Activated CD8-positive, alpha-beta memory T cell treated with anti-CD3 and anti-CD28 coated beads, Interleukin-2, amount 50 U/mL, for 24 hours (primary cell): ENCODE data around the gene RRAGC.

Source experiments
- DNase-seq: peaks from one replicate; pipeline ENCODE4 v3.0.0-alpha.2; 2020; ENCODE audit errors: extremely low read depth

Gene RRAGC, protein sequence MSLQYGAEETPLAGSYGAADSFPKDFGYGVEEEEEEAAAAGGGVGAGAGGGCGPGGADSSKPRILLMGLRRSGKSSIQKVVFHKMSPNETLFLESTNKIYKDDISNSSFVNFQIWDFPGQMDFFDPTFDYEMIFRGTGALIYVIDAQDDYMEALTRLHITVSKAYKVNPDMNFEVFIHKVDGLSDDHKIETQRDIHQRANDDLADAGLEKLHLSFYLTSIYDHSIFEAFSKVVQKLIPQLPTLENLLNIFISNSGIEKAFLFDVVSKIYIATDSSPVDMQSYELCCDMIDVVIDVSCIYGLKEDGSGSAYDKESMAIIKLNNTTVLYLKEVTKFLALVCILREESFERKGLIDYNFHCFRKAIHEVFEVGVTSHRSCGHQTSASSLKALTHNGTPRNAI

DNA sequence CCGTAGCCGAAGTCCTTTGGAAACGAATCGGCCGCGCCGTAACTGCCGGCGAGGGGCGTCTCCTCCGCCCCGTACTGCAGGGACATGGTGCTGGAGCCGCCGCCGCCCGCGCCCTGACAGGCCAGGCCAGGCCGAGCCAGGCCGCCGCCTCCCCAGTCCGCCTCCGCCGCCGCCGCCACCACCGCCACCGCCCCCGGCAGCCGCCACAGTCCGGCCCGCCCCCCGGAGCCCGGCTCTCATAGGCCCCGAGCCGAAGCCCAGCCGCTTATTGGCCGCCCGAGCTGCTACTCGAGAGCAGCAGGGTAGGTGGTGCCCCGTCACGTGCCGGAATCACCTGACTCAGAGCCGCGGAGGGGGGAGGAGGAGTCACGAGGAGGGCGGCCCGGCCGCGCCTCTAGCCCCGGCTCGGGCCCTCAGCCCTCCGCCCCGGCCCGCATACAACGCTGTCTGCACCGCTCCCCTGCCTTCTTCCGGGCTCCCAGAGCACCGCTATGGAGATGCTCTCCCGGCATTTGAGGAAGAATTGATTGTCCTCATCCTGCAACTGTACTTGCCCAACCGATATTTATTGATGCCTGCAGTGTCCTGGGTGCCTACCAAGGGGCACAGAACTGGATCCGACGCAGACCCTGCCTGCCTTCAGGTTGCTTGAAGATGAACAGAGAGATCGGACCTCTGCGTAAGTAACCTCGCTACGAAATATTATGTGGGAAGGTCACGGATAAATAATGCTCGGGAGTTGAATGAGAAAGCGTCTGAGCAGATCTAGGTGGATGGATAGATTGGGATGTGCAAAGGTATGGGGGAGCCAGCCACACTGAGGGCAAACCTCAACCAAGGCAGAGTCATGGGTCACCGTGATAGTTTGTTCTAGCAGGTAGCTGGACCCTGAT lies at the start of gene RRAGC:
Gene RRAGC (minus strand): TSS at position 212 of the 893 bp plus-strand sequence. CDS start 126 bp downstream, at position 86.
- peak; percentile 95 for DNase-seq

DNA sequence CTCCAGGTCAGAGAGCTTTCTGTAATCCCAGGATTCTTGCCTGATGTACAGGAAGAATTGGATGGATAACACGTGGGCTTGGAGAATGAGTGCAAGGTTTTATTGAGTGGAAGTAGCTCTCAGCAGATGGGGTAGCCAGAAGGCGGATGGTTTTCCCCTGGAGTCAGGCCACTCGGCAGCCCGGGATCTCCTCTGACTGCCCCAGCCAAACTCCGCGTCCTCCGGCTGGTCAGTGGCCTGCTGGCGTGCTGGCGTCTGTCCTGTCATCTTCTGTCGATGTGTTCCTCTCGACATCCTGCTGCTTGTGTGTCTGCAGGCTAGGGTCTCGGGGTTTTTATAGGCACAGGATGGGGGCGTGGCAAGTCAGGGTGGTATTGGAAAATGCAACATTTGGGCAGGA lies 49.2 kb upstream of the RRAGC start:
- no peak for DNase-seq

DNA sequence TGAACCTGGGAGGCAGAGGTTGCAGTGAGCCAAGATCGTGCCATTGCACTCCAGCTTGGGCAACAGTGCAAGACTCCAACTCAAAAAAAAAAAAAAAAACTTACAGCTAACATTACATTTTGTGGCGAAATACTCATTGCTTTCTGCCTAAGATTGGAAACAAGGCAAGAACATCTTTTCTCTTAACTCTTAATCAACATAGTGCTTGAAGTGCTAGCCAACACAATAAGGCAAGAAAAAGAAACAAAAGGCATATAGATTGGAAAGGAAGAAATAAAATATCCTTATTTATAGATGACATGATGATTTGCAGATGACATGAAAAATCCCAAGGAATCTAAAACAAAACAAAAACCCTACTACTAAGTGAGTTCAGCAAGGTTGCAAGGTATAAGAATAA lies 46.4 kb upstream of the RRAGC start:
- no peak for DNase-seq

DNA sequence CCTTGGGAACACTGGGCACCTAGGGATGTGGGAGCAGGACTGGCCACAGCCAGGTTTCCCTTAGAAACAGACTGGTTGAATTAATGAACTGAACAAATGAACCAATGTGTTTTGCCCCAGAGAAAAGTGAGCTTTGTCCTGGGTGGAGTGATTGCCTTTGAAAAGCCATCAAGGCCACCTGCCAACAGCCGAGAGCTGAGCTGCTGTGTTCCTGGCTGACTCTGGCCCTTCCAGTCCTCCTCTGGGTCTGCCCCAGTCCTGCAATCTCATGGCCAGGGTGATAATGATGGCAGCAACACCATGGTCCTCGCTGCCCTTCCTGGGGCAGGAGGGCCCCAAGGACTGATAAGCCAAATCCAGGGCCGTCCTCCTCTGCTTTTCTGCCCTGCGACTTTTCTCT lies 40.0 kb upstream of the RRAGC start:
- no peak for DNase-seq

DNA sequence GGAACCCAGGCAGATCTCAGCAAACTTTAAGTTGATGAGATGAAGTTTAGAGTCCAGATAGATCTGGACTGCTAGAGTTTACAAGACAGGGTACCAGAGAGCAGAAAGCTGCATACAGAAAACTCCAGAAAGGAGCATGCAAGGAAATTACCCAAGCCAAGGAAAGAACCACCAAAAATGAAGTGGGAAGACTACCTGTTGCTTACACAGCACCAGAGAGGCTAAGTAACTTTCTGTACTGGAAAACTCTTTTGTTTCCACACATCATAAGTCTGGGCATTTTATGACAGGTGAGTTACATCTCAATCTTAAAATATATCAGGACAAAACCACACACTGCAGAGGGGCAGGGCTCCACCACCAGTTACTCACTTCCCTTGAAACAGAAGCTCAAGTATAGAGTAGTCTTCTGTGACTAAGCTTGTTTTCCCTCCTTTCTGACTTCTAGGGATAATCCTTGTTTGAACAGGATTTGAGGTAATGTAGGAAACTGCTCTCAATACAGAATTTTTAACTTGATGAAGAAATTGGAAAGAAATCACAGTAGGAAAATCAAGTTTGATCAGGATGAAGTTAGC lies 39.2 kb upstream of the RRAGC start:
- DNase-seq = no peak

DNA sequence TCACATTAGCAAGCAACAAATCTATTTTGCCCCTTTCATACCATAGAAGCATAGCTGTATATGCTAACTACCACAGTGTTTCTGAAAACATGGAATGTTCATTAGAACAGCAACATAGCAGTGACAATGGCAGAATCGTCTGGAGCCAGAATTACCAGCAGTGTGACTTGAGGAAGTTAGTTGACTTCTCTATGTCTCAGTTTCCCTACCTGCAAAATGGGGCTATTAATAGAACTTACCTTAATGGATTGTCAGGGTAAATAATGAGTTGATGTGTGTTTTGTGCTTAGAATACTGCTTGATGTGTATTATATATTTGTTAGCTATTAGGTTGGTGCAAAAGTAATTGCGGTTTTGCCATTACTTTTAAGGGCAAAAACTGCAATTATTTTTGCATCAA lies 36.6 kb upstream of the RRAGC start:
- DNase-seq = no peak

DNA sequence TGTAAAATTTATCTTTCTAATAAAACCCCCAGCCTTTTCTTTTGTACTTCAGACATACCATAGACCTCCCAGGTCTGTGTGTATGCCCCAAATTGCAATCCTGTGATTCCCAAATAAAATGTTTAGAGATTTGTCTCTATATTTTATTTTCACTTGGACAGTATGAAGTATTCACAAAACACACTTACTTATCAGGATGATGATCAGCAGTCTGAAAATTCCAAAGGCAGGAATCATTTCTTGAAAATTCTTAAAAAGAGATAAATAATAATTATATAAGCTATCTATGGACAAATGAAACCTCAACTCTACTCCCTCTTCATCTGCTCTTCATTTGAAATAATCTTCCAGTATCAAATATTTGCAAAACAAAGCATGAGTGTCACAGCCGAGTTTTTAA lies 33.4 kb upstream of the RRAGC start:
- no peak for DNase-seq

DNA sequence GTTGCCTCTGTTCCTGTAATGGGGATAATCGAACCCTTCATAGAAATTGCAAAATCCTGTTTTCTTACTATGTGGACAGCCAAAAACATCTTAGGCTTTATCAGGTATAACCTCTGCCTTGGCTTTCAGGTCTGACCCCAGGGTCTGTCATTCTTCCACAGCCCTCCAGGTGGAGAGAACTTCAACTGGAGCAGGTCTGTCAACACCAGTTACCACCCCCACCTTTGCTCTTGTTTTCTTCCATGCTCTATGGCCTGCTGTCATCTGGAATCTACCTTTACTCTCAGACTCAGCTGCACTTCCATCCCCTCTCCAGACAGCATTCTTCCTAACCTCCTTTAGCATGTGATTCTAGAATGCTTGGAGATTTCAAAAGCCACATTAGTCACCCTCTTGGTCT lies 32.2 kb upstream of the RRAGC start:
- DNase-seq = no peak

DNA sequence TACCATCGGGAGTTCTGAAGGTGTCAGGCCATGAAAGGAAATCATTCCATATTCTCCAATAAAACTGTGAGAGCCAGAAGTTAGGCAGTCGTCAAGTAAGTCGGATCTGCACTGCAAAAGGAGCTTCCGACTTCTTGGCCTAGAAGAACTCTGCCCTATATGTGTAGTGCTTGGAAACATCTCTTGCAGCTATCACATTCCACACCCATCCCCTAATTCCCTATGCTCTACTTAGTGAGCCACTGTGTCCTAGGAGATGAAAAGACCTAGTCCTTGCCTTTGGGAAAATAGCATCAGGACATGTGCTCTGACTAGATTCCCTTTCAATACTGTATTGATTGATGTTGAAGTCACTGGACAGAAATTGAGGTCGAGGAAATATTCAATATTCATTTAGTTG lies 30.0 kb upstream of the RRAGC start:
- DNase-seq = no peak

DNA sequence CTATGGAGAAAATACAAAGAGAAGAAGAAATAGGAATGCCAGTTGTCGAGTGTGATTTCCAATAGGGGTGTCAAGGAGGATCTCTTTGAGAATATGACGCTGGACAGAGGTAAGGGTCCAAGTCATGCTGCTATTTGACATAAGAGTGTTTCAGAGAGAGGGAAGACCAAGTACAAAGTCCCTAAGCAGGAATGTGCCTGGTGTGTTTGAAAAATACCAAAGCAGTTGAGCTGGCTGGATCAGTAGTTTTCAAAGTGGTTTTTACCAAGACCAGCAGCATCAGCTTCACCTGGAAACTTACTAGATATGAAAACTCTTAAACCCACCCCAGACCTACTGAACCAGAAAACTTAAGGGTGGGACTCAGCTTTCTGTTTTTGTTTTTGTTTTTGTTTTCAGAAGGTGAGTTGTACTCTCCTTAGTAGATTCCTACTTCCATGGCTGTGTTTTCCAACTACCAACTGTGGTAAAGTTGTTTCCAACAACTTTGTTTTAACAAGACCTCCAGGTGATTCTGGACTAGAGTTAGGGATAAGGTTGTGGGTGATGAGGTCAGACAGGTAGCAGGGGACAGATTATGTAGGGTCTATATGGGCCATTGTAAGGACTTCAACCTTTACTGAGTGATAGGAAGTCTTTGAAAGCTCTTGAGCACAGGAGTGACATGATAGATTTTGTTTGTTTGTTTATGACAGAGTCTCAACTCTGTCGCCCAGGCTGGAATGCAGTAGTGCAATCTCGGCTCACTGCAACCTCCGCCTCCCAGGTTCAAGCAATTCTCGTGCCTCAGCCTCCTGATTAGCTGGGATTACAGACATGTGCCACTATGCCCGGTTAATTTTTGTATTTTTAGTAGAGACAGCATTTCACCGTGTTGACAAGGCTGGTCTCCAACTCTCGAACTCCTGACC lies 29.1 kb upstream of the RRAGC start:
- no peak for DNase-seq

DNA sequence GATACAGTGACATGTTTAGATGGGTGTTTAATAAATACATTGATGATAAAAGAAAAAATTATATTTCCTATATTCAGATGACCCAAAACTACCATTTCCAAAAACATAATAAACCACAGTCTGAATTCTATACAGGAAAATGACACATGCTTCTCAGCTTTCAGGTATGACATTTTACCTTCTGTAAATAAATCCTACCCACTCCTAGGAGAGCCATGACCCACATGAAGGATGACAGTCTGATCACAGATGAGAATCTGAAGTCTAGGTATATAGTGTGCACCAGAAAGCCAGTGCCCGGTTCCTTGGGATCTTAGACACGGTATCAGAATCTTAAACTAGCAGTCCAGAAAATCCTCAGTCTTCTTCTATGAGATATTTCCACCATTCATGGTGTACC lies 25.5 kb upstream of the RRAGC start:
- no peak for DNase-seq

DNA sequence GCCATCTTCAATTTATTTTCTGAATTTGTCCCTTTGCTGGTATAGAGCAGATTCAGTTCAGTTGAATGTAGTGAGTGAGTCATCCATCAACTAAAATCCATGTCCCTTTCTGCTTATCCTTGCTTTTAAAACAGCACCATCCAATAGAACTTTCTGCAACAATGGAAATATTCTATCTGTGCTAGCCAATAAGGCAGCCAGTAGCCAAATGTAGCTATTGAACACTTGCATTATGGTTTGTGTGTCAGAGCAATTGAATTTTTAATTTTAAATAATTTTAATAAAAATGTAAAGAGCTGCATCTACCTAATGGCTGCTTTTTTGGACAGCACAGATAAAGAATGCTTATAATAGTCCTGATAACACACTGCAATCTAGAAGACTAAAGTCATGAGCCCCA lies 21.9 kb upstream of the RRAGC start, which contains the start of gene GJA9:
Gene GJA9 (minus strand): TSS at position 101 of the 400 bp plus-strand sequence. CDS start 5,489 bp downstream, outside the sequence.
- no peak for DNase-seq

DNA sequence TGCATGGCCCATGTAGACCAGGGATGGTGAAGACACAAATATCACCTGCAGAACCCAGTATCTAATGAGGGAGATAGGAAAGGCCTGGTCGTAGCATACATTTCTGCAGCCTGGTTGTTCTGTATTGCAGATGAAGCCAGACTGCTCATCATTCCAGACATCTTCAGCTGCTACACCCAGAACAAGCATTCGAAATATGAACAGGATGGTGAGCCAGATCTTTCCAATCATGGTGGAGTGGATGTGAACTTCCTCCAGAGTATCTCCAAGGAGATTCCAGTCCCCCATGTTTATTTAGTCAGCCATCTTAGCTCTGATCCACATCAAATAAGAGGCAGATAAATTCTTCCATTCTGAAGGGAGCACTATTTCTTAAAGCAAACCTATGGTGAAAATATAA lies 16.2 kb upstream of the RRAGC start:
- no peak for DNase-seq

DNA sequence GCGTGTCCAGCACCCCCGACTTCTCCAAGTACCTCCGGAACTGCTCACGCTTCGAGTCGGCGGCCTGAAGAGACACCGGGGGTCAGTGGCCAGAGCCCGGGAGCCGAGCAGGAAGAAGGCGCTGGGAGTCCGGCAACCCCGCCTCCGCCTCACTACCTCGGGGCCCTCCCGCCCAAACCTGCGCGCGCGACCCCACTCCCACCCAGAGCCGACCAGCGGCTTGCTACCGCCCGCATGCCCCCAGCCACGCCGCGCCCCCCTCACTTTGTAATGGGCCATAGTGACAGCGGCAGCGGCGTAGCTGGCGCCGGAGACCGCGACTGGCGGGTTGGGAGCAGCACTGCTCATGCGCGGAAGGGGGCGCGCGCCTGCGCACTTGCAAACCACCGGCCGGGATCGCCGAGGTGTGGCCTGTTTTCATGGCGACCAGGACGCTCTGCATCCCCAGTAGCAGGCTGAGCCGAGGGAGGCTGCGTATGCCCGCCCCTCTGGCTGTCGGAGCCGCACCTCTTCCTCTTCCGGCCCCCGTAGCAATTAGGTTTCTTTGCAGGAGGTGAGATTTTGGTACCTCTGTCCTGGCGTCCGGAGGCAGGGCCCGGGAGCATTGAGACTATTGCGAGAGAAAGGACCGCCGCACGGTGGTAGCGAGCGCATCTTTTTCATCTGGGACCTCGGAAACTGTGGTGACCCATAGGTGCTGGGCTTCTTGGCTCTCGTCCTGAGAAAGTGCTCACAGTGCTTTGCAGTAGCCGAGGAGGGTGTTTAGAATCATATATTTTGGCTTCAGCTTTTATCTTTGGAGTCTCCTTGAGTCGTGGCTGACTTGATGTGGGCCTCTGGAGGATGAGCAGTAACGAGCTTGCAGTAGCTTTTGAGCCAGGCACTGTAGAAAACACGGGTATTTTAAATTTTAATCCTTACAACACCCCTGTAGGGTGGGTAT lies 13.7 kb upstream of the RRAGC start, which contains the start of gene MYCBP:
Gene MYCBP (minus strand): TSS at position 322 of the 943 bp plus-strand sequence. CDS start 43 bp downstream, at position 279.
- peak; percentile 86 for DNase-seq

DNA sequence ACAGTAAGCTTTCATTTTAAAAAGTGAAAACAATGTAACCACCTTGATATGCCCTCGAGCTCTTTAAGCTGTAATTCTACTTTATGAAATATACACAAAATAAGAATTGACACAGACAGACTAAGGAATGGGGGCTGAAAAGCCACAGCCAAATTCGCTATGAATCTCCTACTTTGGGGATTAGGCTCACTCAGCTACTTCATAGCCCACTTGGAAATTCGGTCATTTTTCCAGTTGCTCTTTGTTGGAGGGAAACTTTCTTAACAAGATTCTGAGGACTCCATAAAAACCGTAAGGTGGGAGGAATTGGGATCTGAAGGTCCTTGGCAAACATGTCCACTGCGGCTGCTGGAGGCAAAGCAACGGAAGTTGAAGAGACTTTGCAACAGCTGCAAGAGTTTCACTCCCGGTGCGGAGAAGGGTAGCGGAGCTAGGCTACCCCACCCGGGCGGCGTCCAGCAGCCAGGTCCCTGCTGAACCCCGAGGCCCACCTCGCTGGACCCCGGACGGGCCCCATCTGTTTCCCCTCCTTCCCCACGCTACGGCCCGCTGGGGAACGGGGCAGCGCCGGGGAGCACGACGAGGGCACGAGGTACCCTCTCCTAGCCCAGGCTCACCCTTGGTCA lies 12.9 kb upstream of the RRAGC start:
- DNase-seq = no peak

DNA sequence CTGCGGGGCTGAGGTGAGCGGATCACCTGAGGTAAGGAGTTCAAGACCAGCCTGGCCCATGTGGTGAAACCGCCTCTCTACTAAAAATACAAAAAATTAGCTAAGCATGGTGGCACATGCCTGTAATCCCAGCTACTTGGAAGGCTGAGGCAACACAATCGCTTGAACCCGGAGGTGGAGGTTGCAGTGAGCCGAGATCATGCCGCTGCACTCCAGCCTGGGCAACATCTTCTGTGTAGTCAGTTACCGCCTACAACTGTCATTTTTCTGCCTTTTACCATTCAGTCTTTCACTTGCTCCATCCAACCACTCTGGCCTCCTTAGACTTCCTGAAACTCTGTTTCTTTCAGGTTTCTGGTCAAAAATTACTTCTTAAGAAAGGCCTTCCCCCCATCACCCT lies 11.4 kb upstream of the RRAGC start:
- DNase-seq = no peak

DNA sequence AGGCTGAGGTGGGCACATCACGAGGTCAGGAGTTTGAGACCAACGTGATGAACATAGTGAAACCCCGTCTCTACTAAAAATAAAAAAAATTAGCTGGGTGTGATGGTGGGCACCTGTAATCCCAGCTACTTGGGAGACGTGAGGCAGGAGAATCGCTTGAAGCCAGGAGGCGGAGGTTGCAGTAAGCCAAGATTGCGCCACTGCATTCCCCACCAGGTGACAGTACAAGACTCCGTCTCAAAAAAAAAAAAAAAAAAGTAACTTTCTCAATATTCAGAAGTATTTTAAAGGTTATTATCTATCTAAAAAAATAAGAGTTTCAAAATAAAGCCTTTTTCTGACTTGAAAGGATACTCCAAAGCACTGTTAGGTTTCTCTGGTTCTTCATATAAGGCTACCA lies 7.6 kb upstream of the RRAGC start:
- DNase-seq = no peak

DNA sequence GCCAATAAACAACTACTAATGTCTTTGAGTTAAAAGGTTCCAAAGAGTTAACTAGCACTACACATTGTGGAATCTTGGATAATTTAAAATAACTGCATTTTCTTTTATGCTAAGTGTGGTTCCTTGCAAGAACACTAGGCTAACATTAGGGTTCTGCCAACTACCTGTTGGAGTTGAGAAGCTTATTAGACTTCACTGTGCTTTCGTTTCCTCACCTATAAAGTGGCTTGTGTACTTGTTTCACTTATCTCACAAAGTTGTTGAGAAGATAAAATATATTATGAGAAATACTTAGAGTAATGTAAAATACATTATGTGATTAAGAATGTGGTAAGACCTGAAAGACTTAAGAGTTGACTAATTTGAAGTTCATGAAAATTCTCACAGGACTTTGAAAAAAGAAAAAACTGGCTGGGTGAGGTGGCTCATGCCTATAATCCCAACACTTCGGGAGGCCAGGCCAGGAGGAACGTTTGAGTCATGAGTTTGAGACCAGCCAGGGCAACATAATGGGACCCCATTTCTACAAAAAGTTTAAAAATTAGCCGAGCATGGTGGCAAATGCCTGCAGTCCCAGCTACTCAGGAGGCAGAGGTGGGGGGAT lies 5.6 kb upstream of the RRAGC start:
- DNase-seq = no peak

DNA sequence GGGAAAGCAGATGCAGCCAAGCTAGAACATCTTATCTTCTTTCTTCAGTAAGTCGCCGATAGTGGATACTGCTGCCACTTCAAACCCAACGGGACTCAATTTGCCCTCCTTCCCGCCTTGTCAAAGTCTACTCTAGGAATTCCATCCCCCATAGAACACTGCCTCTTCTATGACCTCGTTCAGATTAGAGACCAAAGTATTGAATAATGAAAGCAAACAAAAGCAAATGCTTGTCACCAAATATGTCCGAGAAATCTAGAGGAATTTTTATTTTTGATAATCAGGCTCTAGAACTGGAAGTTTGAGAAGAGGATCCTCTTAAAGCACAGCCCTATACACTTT lies 853 bp upstream of the RRAGC start:
- no peak for DNase-seq
